Measurements from ENCODE around the gene STING1.
A peak's percentile ranks its signal among the peaks of the same experiment; 100 is the strongest.
"Not testable (repeated sequence)": the region's sequence is repeated elsewhere in the genome, so short reads cannot be mapped to it uniquely, and the experiment has no call there.

Gene STING1

GRCh38 chr5:139482050-139482889 lies at the start of gene STING1:
STING1 (minus strand) TSS chr5:139482758; CDS start chr5:139481704, 1,054 bp downstream.
- DNase-seq (ENCODE audit: low spot score) = peak; percentile 83

- no peak for DNase-seq (ENCODE audit: low spot score)
Measured at GRCh38 chr5:139531772-139532169, 49.2 kb upstream of the STING1 start.

GRCh38 chr5:139530079-139530478 lies 47.5 kb upstream of the STING1 start:
- not testable (repeated sequence) for DNase-seq (ENCODE audit: low spot score)

- not testable (repeated sequence) for DNase-seq (ENCODE audit: low spot score)
Measured at GRCh38 chr5:139528695-139529094, 46.1 kb upstream of the STING1 start.

- not testable (repeated sequence) for DNase-seq (ENCODE audit: low spot score)
Measured at GRCh38 chr5:139527896-139528467, 45.4 kb upstream of the STING1 start.

DNA sequence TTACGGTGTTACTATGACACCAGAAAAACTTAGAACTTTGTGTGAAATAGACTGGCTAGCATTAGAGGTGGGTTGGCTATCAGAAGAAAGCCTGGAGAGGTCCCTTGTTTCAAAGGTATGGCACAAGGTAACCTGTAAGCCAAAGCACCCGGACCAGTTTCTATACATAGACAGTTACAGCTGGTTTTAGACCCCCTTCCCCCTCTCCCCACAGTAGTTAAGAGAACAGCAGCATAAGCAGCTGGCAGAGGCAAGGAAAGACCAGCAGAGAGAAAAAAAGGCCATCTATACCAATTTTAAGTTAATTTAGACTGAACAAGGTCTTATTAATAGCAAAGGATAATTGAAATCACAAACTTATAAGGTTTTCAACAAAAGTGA lies 44.5 kb upstream of the STING1 start:
- not testable (repeated sequence) for DNase-seq (ENCODE audit: low spot score)

DNA sequence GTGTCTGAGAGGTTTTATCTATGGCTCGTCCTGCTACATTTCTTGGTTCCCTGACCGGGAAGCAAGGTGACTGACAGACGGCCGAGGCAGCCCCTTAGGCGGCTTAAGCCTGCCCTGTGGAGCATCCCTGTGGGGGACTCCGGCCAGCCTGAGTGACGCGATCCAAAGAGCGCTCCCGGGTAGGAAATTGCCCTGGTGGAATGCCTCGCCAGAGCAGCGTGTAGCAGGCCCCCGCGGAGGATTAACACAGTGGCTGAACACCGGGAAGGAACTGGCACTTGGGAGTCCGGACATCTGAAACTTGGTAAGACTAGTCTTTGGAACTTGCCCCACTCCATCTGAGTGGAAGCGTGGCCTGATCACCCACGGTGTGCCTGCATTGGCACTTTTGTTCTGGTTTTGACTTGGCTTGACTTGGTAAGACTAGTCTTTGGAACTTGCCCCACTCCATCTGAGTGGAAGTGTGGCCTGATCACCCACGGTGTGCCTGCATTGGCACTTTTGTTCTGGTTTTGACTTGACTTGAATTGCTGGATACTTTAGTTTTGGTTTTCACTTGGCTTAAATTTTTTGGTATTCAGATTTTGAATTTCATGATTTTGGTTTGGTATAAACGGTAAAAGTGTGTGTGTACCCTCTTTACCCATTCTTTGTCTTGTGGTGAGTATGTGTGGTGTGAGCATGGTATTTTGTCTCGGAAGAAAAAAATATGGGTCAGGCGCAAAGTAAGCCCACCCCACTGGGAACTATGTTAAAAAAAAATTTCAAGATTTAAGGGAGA lies 43.9 kb upstream of the STING1 start:
- DNase-seq (ENCODE audit: low spot score) = not testable (repeated sequence)

GRCh38 chr5:139525586-139526308 lies 43.2 kb upstream of the STING1 start:
- DNase-seq (ENCODE audit: low spot score) = not testable (repeated sequence)

DNA sequence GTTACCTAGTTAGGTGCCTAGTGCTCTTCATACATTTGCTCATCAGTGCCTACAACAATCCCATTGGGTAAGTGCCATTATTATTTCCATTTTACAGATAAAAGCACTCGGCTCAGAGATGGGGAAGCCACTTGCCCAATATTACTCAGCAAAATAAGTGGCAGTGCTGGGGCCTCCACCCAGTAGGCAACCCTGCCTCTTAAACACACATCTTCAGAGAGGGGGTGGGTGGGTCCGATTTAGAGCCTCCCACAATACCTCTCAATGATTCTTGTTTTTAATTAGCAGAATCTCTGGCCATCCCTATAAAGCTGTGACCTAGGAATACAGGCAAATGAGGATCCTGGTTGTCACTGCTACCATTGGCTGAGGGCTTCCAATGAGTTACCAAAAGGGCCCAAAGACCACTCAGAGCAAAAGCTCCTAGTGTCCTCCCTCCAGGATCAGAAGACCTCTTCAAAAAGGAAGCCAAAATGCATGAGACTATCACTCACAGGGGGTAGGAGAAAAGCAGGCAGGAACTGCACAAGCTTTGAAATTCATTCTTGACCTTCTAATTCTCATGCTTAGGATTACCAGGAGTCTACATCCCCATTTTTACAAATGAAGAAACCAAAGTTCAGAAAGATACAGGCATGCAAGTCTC lies 42.5 kb upstream of the STING1 start:
- no peak for DNase-seq (ENCODE audit: low spot score)

- no peak for DNase-seq (ENCODE audit: low spot score)
Measured at GRCh38 chr5:139524446-139524845, 41.9 kb upstream of the STING1 start.

- no peak for DNase-seq (ENCODE audit: low spot score)
Measured at GRCh38 chr5:139523635-139524445, 41.3 kb upstream of the STING1 start.

DNA sequence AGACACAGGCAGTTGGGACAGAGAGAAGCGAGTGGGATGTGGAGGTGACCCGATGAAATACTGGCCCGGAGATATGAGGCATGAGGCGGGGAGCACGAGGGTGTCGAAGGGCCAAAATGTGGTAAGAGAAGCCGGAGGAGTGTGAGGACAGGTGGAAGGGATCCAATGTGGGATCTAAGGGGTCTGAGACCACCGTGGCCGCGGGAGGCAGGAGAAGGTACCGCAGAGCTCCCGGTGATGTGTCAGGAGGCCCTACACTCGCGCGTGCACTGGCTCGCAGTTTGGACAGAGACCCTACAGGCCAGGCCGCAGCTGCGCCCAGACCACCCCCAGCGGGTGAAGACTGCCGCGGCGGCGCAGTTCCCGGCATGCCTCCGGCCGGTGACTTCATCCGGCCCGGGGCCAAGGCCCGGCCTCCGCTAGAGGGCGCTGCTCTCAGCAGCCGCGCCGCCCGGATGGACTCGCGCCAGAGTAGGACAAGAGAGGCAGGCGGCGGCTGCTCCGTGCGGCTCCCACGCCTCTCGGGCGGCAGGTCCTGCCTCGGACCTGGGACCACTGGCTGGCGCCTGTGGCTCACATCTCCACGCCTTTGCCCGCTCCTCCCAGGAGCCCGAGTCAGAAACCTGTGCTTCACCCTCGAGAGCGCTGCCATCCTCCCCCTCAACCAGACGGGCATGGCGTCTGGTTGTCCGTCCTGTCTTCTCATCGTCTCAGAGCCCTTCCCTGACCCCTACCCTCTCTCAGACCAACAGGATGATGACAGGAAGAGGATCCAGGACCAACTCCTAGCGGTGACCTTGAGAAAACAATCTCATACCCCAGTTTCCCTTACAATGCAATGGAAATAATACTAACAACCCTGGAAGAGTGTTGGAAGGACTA lies 35.4 kb upstream of the STING1 start:
- peak; percentile 89 for DNase-seq (ENCODE audit: low spot score)

DNA sequence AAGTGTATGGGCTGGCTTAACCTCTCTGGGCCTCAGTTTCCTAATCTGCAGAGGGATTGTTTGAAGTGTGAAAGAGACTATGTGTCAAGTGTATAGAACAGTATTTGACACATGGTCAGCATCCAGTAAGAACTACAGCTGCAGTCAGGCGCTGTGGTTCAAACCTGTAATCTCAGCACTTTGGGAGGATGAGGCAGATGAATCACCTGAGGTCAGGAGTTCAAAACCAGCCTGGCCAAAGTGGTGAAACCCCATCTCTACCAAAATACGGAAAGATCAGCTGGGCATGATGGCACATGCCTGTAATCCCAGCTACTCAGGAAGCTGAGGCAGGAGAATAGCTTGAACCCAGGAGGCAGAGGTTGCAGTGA lies 31.9 kb upstream of the STING1 start:
- DNase-seq (ENCODE audit: low spot score) = no peak

DNA sequence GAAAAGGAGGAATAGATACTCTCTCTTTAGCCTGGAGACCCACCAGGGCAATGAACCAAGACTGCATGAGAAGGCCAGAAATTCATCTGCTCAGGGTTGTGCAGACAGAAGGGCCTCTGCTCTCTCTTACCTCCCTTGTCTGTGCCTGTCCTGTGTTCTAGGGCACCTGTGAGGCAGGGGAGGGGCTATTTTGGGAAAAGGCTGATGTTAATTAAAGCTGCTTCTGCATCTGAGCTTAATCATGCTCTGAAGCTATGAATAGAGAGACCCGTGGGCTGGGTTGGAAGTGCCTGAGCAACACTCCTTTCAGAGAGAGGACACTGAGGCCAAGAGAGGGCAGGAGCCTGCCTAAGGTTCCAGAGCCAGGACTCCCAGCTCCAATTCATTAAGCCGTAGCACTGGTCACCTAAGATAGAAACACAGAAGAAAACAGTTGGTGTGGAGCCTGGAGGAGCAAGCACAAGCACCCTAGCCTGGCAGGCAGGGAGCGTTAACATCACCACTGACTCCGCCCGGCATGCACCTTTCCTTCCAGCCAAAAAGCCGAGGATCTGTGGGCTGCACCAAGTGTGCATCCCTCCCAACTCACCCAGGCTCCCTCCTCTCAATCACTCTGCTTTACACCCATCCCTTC lies 31.4 kb upstream of the STING1 start:
- no peak for DNase-seq (ENCODE audit: low spot score)

DNA sequence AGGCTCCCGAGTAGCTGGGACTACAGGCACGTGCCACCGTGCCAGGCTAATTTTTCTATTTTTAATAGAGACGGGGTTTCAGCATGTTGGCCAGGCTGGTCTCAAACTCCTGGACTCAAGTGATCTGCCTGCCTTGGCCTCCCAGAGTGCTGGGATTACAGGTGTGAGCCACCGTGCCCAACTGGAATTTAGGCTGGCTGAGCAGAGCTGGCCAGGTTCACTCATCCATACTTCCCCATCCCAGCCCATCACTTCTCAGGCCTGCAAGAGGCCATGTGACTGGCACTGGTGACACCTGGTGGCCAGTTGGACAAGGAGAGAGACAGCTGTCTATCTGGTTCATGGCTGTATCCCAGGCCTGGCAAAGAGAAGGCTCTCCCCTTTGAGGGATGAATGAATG lies 30.9 kb upstream of the STING1 start:
- peak; percentile 75 for DNase-seq (ENCODE audit: low spot score)

- no peak for DNase-seq (ENCODE audit: low spot score)
Measured at GRCh38 chr5:139512786-139513390, 30.3 kb upstream of the STING1 start.

DNA sequence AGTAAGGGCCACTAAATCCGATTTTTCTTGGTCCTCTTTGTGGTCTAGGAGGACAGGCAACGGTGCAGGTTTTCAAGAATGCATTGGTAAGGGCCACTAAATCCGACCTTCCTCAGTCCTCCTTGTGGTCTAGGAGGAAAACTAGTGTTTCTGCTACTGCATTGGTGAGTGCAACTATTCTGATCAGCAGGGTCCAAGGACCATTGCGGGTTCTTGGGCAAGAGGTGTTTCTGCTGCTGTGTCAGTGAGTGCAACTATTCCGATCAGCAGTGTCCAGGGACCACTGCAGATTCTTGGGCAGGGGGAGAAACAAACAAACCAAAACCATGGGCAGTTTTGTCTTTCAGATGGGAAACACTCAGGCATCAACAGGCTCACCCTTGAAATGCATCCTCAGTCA lies 22.2 kb upstream of the STING1 start:
- not testable (repeated sequence) for DNase-seq (ENCODE audit: low spot score)

GRCh38 chr5:139503879-139504278 lies 21.3 kb upstream of the STING1 start:
- DNase-seq (ENCODE audit: low spot score) = not testable (repeated sequence)
